Hematopoietic multipotent progenitor cell treated with erythropoietin and hydrocortisone succinate and interleukin-3 and kit ligand, for 15 days (in vitro differentiated cells): ENCODE measurements around the gene FAM217B.

Source experiments
- DNase-seq: peaks from one replicate; pipeline ENCODE4 v3.0.0-alpha.2; 2015; ENCODE audit warnings: low spot score

FAM217B gene

GRCh38 chr20:59940129-59940955, at the start of gene FAM217B, which contains the start of gene PPP1R3D:
Gene FAM217B (plus strand): TSS chr20:59940389. CDS start chr20:59943944, 3,555 bp downstream.
Gene PPP1R3D (minus strand): TSS chr20:59940305. CDS start chr20:59939931, 374 bp downstream.
- DNase-seq, result peak; percentile 80

GRCh38 chr20:59891581-59891980, 48.6 kb upstream of the FAM217B start:
- DNase-seq, result no peak

- no peak for DNase-seq
Measured at GRCh38 chr20:59895908-59896307, 44.3 kb upstream of the FAM217B start.

GRCh38 chr20:59902470-59902869, 37.7 kb upstream of the FAM217B start:
- no peak for DNase-seq

- DNase-seq, result no peak
Measured at GRCh38 chr20:59903621-59904020, 36.6 kb upstream of the FAM217B start.

GRCh38 chr20:59908855-59909254, 31.3 kb upstream of the FAM217B start:
- no peak for DNase-seq

- DNase-seq, result no peak
Measured at GRCh38 chr20:59911041-59911440, 29.1 kb upstream of the FAM217B start.

GRCh38 chr20:59912609-59913008, 27.6 kb upstream of the FAM217B start:
- no peak for DNase-seq

- DNase-seq, result no peak
Measured at GRCh38 chr20:59920944-59921343, 19.2 kb upstream of the FAM217B start.

GRCh38 chr20:59923514-59923913, 16.7 kb upstream of the FAM217B start:
- DNase-seq, result no peak

GRCh38 chr20:59925359-59925758, 14.8 kb upstream of the FAM217B start:
- no peak for DNase-seq

- no peak for DNase-seq
Measured at GRCh38 chr20:59925899-59926298, 14.3 kb upstream of the FAM217B start.

- no peak for DNase-seq
Measured at GRCh38 chr20:59931511-59932312, 8.5 kb upstream of the FAM217B start.

- no peak for DNase-seq
Measured at GRCh38 chr20:59932616-59933295, 7.4 kb upstream of the FAM217B start.

GRCh38 chr20:59933296-59933848, 6.8 kb upstream of the FAM217B start, which contains the start of gene SYCP2:
Gene SYCP2 (minus strand): TSS chr20:59933637. CDS start chr20:59922413, 11,224 bp downstream.
- peak; percentile 15 for DNase-seq

GRCh38 chr20:59933849-59934585, 6.2 kb upstream of the FAM217B start:
- DNase-seq, result peak; percentile 68

- no peak for DNase-seq
Measured at GRCh38 chr20:59935457-59936185, 4.6 kb upstream of the FAM217B start.

GRCh38 chr20:59936409-59936808, 3.8 kb upstream of the FAM217B start:
- DNase-seq, result no peak

GRCh38 chr20:59937150-59937549, 3.0 kb upstream of the FAM217B start:
- DNase-seq, result no peak

GRCh38 chr20:59938221-59938620, 2.0 kb upstream of the FAM217B start:
- DNase-seq, result no peak

GRCh38 chr20:59938696-59939051, 1.5 kb upstream of the FAM217B start:
- DNase-seq, result no peak
